Measurements from ENCODE around the gene TRPM8.

The TRPM8 gene

GRCh38 chr2:234058881-234059280 lies 141.7 kb downstream of the TRPM8 start:
- TF ChIP-seq JUND (IDR thresholded peaks at IDR 0.05; ENCODE audit: low read depth) = no peak

GRCh38 chr2:234060236-234060635 lies 143.1 kb downstream of the TRPM8 start:
- TF ChIP-seq JUND (IDR thresholded peaks at IDR 0.05; ENCODE audit: low read depth) = no peak
- in situ Hi-C loops (cut with HindIII; ENCODE audit: low pct_unique_long_range_greater_than_20kb, low sequenced_read_pairs) = no loop called here
- no peak for DNase-seq (ENCODE audit: low read depth in 1 of 2, low spot score in 1 of 2)

More at GRCh38 chr2:234058881-234059280, 141.7 kb downstream of the TRPM8 start:
- in situ Hi-C loops (cut with HindIII; ENCODE audit: low pct_unique_long_range_greater_than_20kb, low sequenced_read_pairs) = no loop called here
- DNase-seq (ENCODE audit: low read depth in 1 of 2, low spot score in 1 of 2) = no peak

- TF ChIP-seq JUND (IDR thresholded peaks at IDR 0.05; ENCODE audit: low read depth) = no peak
- DNase-seq (ENCODE audit: low read depth in 1 of 2, low spot score in 1 of 2) = no peak
- in situ Hi-C loops (cut with HindIII; ENCODE audit: low pct_unique_long_range_greater_than_20kb, low sequenced_read_pairs) = no loop called here
These were observed 144.6 kb downstream of the TRPM8 start for GRCh38 chr2:234061624-234062257.

GRCh38 chr2:234066587-234066986 lies 149.4 kb downstream of the TRPM8 start:
- TF ChIP-seq JUND (IDR thresholded peaks at IDR 0.05; ENCODE audit: low read depth) = no peak
- no peak for DNase-seq (ENCODE audit: low read depth in 1 of 2, low spot score in 1 of 2)
- in situ Hi-C loops (cut with HindIII; ENCODE audit: low pct_unique_long_range_greater_than_20kb, low sequenced_read_pairs) = no loop called here
